Kidney capillary endothelial cell (primary cell): ENCODE measurements around the gene LRRC23.
A peak's percentile ranks its signal among the peaks of the same experiment; 100 is the strongest.
"Not testable (repeated sequence)": the region's sequence is repeated elsewhere in the genome, so short reads cannot be mapped to it uniquely, and the experiment has no call there.

Experiments used
- DNase-seq: peaks from one replicate; pipeline ENCODE4 v3.0.0-alpha.2; 2018; ENCODE audit warnings: low spot score

Gene LRRC23

DNA sequence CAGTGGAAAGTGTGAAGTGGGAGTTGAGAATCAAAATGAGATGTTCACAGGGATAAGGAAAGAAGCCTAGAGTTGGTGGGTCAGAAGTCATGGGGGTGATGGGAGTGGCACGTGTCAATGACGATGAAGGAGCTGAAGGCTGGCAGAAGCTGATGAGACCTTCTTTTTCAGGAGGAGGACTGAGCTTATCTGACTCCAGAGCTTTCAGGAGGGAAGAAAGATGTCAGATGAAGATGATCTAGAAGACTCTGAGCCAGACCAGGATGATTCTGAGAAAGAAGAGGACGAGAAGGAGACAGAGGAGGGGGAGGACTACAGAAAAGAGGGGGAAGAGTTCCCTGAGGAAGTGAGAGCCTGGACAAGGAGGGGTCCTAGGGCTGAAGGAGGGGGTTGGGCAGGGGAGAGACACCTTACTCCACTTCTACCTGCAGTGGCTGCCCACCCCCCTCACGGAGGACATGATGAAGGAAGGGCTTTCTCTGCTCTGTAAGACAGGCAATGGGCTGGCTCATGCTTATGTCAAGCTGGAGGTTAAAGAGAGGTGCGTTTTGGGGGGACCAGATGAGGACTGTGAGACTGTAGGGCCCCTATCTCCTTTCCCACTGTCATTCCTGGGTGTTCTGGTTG, 905 bp downstream of the LRRC23 start:
- no peak for DNase-seq

DNA sequence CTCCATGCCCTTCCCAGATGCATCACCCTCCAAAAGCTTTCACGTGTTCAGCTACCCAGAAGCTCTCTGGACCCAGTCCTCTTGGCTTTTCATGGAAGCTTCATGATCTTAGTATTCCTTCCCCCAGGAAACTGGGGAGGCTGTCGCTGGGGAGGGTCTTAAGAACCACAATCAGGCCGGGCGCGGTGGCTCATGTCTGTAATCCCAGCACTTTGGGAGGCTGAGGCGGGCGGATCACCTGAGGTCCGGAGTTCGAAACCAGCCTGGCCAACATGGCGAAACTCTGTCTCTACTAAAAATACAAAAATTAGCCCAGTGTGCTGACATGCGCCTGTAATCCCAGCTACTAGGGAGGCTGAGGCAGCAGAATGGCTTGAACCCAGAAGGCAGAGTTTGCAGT, 3.5 kb downstream of the LRRC23 start:
- not testable (repeated sequence) for DNase-seq

DNA sequence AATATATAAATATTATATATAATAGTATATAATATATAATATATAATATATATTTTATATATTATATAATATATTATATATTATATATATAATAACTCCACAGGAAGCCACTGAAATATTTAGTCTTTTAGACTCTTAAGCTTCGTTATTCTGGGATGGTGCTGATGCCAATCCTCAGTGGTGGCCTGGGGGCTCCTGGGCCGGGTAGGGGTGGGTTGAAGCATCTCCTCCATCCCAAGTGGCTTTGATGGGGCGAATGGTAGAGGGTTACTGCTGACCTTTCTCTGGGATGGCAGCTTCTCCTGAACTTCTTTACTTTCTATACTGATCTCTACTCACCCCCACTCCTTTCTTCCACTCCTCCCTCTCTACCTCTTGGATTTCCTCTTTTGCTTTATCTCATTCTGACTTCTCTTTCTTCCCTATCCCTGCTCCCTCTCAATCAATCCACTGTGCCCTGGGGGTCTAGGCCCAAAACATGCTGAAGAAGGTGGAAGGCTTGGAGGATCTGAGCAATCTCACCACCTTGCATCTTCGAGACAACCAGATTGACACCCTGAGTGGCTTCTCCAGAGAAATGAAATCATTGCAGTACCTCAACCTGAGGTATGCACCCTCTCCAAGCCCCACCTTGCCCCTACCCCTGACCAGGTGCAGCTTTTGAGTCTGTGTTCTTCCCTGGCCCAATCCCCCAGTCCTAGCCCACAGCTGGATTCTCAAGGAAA, 5.0 kb downstream of the LRRC23 start:
- no peak for DNase-seq

GRCh38 chr12:6912164-6912935, 7.7 kb downstream of the LRRC23 start:
- no peak for DNase-seq

DNA sequence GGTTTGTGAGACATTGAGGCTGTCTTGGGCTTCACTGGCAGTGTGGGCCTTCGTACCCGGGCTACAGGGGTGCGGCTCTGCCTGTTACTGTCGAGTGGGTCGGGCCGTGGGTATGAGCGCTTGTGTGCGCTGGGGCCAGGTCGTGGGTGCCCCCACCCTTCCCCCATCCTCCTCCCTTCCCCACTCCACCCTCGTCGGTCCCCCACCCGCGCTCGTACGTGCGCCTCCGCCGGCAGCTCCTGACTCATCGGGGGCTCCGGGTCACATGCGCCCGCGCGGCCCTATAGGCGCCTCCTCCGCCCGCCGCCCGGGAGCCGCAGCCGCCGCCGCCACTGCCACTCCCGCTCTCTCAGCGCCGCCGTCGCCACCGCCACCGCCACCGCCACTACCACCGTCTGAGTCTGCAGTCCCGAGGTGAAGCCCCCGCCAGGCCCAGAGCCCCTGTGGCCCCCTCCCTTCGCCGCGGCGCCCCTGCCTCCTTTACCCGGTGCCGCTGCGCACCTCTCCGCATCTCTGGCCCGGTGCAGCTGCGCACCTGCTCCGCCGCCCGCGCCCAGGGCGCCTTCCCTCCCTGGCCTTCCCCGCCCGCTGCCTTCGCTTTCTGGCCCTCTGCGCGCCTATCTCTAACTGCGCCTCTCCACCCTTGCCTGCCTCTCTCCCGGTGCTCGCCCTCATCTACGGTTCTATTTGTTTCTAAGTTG, 9.8 kb downstream of the LRRC23 start, which contains the start of gene ENO2:
TSS of gene ENO2 (plus strand) at position 335 of the 701 bp plus-strand sequence. CDS start 1,253 bp downstream, outside the sequence.
- no peak for DNase-seq

- no peak for DNase-seq
Measured at GRCh38 chr12:6914947-6915788, 10.5 kb downstream of the LRRC23 start.

DNA sequence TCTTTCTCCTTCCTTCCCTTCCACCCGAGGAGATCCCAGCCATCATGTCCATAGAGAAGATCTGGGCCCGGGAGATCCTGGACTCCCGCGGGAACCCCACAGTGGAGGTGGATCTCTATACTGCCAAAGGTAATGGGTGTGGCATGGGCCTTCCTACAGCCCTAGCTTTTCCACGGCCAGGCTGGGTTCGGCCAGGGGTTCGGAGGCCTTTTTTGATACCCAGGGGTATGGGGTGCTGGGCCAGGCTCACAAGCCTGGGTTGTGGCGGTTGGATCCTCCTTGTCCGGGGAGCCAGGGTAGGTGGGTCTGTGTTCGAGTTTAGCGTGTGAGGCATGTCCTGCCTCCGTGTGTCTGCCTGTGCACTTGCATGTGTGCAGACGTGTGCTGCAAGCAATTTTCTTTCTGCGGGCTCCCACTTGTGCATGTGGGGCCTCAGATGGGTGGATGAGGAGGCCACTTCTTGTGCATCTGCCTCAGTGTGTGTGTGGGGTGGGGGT, 11.2 kb downstream of the LRRC23 start:
- no peak for DNase-seq

DNA sequence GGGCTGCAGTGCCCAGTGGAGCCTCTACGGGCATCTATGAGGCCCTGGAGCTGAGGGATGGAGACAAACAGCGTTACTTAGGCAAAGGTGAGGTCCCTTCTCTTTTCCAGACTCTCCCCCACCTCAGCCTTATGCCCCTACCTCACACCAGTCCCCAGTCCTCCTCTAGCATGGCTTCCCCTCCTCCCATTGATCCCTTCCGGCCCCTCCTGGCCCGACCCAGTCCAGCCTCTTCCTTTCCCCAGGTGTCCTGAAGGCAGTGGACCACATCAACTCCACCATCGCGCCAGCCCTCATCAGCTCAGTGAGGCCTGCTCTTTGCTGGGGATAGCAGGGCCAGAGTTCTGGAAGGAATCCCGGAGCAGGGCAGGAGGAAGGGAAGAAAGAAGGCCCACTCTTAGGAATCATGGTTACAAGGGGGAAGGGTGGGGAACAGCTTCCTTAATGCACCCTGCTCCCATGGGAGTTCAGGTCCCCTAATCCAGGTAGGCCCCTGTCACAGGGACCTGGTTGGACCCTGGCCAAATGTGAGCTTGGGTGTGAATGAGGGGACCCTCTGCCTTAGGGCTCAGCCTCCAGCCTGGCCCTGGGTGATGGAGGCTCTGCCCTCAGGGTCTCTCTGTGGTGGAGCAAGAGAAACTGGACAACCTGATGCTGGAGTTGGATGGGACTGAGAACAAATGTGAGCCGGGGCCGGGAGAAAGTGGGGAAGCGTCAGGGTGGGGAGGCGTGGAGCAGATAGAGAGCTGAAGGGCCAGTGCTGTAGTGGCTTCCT, 12.0 kb downstream of the LRRC23 start:
- no peak for DNase-seq

DNA sequence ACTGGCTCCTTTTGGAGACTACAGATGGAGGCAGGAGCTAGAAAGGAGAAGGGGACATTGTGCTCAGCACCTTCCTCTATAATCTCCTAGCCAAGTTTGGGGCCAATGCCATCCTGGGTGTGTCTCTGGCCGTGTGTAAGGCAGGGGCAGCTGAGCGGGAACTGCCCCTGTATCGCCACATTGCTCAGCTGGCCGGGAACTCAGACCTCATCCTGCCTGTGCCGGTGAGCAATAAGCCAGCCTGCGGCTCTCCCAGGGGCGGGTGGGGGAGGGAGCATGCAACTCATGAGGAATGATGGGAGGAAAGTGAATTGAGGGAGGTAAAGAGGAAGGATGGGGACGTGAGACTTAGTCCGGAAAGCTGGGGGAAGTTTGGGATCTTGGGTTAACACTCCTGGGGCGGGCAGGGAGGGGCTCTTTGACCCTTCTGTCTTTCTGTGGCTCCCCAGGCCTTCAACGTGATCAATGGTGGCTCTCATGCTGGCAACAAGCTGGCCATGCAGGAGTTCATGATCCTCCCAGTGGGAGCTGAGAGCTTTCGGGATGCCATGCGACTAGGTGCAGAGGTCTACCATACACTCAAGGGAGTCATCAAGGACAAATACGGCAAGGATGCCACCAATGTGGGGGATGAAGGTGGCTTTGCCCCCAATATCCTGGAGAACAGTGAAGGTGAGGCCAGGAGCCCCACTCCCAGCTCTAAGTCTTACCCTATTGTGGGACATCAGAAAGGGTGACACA, 13.0 kb downstream of the LRRC23 start:
- DNase-seq, result no peak

DNA sequence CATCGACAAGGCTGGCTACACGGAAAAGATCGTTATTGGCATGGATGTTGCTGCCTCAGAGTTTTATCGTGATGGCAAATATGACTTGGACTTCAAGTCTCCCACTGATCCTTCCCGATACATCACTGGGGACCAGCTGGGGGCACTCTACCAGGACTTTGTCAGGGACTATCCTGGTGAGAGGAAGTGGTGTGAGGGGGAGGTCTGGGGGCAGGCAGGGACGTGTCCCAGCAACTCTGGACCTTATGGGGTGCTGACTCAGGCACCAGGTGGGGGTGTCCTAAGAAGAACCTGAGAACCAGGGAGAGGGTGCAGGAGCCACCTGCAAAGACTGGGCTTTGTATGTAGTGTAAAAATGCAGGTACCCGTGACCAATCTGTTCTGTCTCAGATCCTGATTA, 15.0 kb downstream of the LRRC23 start:
- DNase-seq, result no peak

- DNase-seq, result no peak
Measured at GRCh38 chr12:6921539-6921938, 16.9 kb downstream of the LRRC23 start.

- DNase-seq, result no peak
Measured at GRCh38 chr12:6921996-6922946, 17.6 kb downstream of the LRRC23 start.

GRCh38 chr12:6923003-6923732, 18.5 kb downstream of the LRRC23 start:
- DNase-seq, result no peak

DNA sequence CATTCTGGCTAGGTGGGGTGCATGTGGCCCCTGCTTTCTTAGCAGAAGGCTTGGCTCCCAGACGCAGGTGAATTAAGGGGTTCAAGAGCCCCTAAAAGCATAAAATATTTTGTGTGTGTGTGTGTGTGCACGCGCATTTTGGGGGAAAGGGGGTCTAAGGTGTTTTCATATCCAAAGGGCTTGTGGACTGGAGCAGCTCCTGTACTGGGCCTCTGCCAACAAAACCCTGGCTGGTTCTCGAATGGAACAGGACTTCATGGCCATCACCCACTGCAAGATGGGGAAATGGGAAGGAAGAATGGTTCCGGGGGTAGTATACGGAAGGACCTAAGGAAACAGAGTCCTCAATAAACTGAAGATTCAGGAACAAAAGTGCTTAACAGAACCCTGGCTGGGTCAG, 19.2 kb downstream of the LRRC23 start:
- no peak for DNase-seq

DNA sequence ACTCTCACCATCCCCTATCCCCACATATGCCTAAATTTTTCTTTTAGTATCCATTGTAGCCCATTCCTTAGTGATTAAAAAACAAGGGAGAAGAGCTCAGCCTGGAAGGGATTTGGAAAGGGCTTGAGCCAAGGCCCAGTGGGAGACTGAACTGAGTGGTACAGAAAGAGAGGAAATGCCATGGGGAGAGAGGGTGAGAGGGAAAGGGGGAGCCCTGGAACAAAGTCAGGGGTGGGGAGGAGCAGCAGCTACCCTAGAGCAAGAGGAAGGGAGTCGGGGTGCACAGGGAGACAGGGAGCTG, 20.6 kb downstream of the LRRC23 start:
- DNase-seq, result no peak

GRCh38 chr12:6925540-6926279, 21.1 kb downstream of the LRRC23 start:
- DNase-seq, result peak; percentile 71

- no peak for DNase-seq
Measured at GRCh38 chr12:6927379-6928021, 22.9 kb downstream of the LRRC23 start, which contains the start of gene ATN1. TSS of gene ATN1 (plus strand) at chr12:6927959. CDS start at chr12:6934002, 6,043 bp downstream.
